ENCODE measurements around the gene MED13L. TPM values are rescaled to one million over a fixed set of nuclear protein-coding genes. Genes with fewer than 3 reads are reported as not detected.

Gene MED13L
- total and polyA plus RNA-seq, 9 donors: 47.8 to 198 (median 156) TPM

- no peak overlapping the region for H3K27ac ChIP-seq
- no peaks in the 10 kb centered on the region for H3K36me3 ChIP-seq
- TF ChIP-seq, protein P1, sequence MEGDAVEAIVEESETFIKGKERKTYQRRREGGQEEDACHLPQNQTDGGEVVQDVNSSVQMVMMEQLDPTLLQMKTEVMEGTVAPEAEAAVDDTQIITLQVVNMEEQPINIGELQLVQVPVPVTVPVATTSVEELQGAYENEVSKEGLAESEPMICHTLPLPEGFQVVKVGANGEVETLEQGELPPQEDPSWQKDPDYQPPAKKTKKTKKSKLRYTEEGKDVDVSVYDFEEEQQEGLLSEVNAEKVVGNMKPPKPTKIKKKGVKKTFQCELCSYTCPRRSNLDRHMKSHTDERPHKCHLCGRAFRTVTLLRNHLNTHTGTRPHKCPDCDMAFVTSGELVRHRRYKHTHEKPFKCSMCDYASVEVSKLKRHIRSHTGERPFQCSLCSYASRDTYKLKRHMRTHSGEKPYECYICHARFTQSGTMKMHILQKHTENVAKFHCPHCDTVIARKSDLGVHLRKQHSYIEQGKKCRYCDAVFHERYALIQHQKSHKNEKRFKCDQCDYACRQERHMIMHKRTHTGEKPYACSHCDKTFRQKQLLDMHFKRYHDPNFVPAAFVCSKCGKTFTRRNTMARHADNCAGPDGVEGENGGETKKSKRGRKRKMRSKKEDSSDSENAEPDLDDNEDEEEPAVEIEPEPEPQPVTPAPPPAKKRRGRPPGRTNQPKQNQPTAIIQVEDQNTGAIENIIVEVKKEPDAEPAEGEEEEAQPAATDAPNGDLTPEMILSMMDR (IDR thresholded peaks at IDR 0.05): no peak
- TF ChIP-seq EP300 (IDR thresholded peaks at IDR 0.05) (no peak), POLR2A (IDR thresholded peaks at IDR 0.05) (no peak)
- DNase-seq: no peak
- H3K4me3 ChIP-seq: no peak overlapping the region
- H3K4me1 ChIP-seq (ENCODE audit: insufficient read depth): peaks cover 3% of the 10 kb centered on the region
- no peaks in the 10 kb centered on the region for H3K9me3 ChIP-seq
- 47 to 80% (median 61%) methylated on average over 2 of the region's 2 CpGs for WGBS, 3 donors
- H3K27me3 ChIP-seq: no peaks in the 10 kb centered on the region
- intact Hi-C loops (cut with DNase I): no loop called here
These were observed 173.2 kb downstream of the MED13L start for GRCh38 chr12:116104167-116104767.

DNA sequence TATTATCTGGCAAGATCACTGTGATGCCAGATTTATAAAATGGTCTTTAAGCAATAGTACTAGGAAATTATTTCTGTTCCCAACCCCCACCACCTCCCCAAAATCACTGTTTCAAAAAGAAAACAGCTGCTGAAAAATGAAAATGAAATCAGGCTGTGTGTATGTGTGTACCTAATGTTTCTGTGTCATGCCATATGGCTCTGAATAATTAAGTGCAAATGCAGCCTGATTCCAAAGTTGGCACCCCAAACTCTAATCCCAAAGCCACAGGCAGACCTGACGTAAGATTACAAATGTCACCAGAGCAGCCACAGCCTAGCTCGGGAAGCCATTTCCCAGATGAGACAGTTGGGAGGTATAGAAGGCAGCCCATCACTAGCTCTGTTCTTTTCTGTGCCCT is 175.5 kb downstream of the MED13L start:
- no peak overlapping the region for H3K4me3 ChIP-seq
- DNase-seq: no peak
- H3K27me3 ChIP-seq: no peaks in the 10 kb centered on the region
- TF ChIP-seq POLR2A (IDR thresholded peaks at IDR 0.05) (no peak), EP300 (IDR thresholded peaks at IDR 0.05) (no peak)
- TF ChIP-seq, protein P1 (IDR thresholded peaks at IDR 0.05): no peak
- H3K36me3 ChIP-seq: no peaks in the 10 kb centered on the region
- H3K9me3 ChIP-seq: no peaks in the 10 kb centered on the region
- H3K27ac ChIP-seq: no peak overlapping the region
- 93 to 98% (median 97%) methylated on average over 2 of the region's 2 CpGs for WGBS, 3 donors
- intact Hi-C loops (cut with DNase I): no loop called here
- H3K4me1 ChIP-seq (ENCODE audit: insufficient read depth): peaks cover 2% of the 10 kb centered on the region

DNA sequence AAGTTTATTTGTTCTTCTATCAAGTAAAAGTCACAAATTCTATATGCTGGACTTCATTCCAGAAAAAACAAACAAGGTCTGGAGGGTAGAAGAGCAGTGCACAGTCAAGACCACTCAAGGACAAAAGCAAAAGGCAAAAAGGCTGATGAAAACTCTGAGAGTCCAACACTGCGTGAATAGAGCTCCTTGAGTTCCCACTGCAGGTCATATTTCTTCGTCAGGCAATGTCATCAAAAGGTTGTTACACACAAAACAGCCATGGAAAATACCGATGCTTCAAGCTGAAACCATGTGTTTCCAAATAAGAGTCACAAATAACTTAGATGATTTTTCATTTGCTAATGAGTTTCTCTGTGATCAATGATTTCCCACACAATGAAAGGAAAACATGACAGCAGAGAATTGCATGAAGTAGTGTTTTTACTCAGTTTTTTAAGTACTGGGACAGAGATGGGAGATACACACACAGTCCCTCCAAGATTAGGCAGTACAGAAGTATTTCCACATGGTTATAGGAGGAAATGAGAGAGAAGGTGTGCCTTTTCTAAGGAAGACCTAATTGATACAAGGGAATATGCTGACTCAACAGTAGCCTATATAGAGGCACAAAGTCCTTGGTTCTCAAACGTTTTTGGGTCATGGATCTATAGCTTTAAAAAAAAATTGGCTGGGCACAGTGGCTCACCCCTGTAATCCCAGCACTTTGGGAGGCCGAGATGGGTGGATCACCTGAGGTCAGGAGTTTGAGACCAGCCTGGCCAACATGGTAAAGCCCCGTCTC is 177.7 kb downstream of the MED13L start:
- intact Hi-C loops (cut with DNase I): no loop called here
- Histone ChIP-seq H3K27ac (no peak overlapping the region), H3K27me3 (no peaks in the 10 kb centered on the region), H3K36me3 (no peaks in the 10 kb centered on the region), H3K4me3 (no peak overlapping the region), H3K4me1 (ENCODE audit: insufficient read depth) (peaks cover 2% of the 10 kb centered on the region), H3K9me3 (no peaks in the 10 kb centered on the region)
- TF ChIP-seq POLR2A (IDR thresholded peaks at IDR 0.05) (no peak), EP300 (IDR thresholded peaks at IDR 0.05) (no peak)
- TF ChIP-seq, protein P1 (IDR thresholded peaks at IDR 0.05): no peak
- DNase-seq: no peak
- 66 to 73% (median 67%) methylated on average over 6 of the region's 6 CpGs for WGBS, 3 donors

DNA sequence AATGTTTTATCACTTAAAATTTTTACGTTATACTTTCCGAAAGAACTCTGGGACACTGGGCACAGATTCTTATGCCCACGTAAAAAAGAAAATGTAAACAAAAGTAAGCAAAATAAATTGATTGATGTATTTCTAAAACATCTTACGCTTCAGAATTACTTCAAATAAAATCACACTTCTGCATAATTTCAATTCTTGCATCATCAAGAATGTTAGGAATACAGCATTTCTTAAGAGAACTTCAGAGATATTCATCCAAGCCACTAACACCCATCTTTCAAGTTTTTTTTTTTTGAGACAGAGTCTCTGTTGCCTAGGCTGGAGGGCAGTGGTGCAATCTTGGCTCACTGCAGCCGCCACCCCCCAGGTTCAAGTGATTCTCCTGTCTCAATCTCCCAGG is 180.6 kb downstream of the MED13L start:
- TF ChIP-seq, protein P1 (IDR thresholded peaks at IDR 0.05): no peak
- no peak for TF ChIP-seq POLR2A (IDR thresholded peaks at IDR 0.05)
- TF ChIP-seq EP300 (IDR thresholded peaks at IDR 0.05): no peak
- Histone ChIP-seq H3K4me1 (ENCODE audit: insufficient read depth) (peaks cover 2% of the 10 kb centered on the region), H3K27ac (no peak overlapping the region), H3K36me3 (no peaks in the 10 kb centered on the region), H3K9me3 (no peaks in the 10 kb centered on the region), H3K4me3 (no peak overlapping the region), H3K27me3 (no peaks in the 10 kb centered on the region)
- WGBS, 3 donors: 90 to 93% (median 91%) methylated on average over 5 of the region's 5 CpGs
- intact Hi-C loops (cut with DNase I): no loop called here
- no peak for DNase-seq
